ENCODE measurements around the gene S100A12.

The S100A12 gene

GRCh38 chr1:153368495-153368894, 6.9 kb downstream of the S100A12 start:
- no peak for DNase-seq (ENCODE audit: low read depth in 2 of 2)

GRCh38 chr1:153367090-153367489, 8.3 kb downstream of the S100A12 start:
- no peak for DNase-seq (ENCODE audit: low read depth in 2 of 2)

- no peak for DNase-seq (ENCODE audit: low read depth in 2 of 2)
Observed at GRCh38 chr1:153366261-153366660, 9.2 kb downstream of the S100A12 start.

DNA sequence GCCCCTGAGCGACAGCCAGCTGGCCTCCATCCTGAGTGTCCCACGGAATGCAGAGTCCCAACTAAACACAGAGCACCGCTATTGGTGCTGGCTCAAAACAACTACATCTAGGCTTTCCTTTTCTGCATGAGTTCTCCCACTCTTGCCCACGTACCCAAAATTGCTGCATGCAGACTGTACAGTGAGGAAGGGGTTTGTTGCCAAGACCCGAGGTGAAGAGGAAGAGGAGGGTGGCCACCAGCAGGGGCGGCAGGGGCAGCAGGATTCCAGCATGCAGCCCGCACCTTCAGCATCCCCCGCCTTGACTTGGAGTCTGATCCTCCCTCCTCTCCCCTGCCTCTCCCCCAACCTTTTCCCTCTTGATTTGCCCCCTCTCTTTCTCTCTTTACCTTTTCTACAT, 9.7 kb downstream of the S100A12 start:
- no peak for DNase-seq (ENCODE audit: low read depth in 2 of 2)

DNA sequence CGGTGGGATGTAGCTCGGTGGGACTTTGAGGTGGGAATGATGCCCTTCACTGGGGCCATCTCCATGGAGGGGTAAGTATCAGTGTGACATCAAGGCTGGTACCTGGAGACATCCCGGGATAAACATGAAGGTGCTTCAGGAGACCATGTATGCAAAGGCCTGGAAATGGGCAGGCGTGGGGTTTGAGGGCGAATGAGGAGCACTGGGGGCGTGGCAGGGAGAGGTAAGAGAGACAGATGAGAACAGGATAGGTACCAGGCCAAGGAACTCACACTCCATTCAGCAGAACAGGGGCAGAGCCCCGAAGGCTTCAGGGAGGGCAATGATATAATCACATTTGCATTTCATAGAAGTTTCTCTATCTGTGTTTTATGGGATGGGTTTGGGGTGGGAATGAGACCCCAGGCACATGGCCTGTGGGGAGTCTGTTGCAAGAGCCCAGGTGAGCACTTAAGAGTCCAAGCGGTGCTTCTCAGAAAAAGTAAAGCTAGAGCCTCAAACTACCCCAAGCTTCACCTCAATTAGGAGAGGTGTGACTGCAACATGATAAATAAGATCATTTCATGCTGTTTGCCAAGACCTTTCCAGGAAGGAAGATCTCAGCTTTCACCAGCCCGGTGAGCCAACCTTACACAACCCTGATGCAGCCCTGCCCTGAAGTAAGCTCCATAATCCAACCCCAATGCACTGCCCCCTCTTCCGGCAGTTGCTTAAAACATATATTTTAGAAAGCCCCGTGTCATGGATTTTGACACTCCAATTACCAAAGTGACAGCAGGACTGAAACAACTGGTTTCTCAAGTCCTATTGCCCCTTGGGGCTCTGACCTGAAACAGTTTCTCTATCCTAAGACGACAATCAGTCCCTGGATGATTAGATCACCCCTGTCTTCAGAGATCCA, 10.4 kb downstream of the S100A12 start:
- DNase-seq (ENCODE audit: low read depth in 2 of 2) = no peak

- no peak for DNase-seq (ENCODE audit: low read depth in 2 of 2)
Observed at GRCh38 chr1:153364156-153364555, 11.3 kb downstream of the S100A12 start.

DNA sequence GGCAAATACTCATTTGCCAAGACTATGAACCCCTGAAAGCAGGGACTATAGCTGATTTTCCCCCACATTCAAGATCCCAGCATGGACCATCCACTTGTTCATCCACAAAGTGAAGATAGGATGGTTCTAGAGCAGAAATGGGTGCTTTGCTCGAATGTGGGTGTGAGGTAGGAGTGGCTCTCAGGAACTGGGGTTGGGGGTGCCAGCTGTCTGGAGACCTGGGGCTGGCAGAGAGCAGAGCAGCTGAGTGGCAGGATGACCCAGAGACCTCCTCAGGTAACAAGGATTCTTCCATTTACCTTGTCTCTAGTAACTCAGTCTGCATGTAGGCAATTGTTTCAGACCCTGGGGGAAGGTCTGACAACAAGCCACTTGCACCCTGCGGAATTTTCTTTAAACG, 11.8 kb downstream of the S100A12 start:
- DNase-seq (ENCODE audit: low read depth in 2 of 2) = no peak

- DNase-seq (ENCODE audit: low read depth in 2 of 2) = no peak
Observed at GRCh38 chr1:153362187-153362775, 13.1 kb downstream of the S100A12 start.

GRCh38 chr1:153361480-153362109, 13.8 kb downstream of the S100A12 start:
- no peak for DNase-seq (ENCODE audit: low read depth in 2 of 2)

GRCh38 chr1:153360592-153361479, 14.6 kb downstream of the S100A12 start:
- no peak for DNase-seq (ENCODE audit: low read depth in 2 of 2)

DNA sequence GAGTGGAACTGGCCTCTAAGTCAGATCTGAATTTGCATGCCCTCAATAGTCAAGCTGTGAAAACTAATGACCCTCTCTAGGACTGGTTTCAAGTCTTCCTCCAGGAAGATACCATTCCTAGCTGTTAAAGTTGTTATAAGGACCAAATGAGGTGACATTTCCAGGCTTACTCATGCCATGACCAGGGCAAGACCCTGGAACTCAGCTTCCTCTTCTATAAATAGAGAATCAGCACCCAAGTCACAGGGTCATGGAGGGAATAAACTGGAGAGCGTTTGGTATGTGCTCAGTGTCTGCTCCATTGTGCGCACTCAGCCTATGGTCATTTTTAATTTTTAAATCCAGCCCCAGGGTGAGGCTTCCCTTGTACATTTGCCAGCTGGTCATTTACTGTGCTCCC, 15.2 kb downstream of the S100A12 start:
- no peak for DNase-seq (ENCODE audit: low read depth in 2 of 2)

- no peak for DNase-seq (ENCODE audit: low read depth in 2 of 2)
Observed at GRCh38 chr1:153359241-153359640, 16.2 kb downstream of the S100A12 start.

DNA sequence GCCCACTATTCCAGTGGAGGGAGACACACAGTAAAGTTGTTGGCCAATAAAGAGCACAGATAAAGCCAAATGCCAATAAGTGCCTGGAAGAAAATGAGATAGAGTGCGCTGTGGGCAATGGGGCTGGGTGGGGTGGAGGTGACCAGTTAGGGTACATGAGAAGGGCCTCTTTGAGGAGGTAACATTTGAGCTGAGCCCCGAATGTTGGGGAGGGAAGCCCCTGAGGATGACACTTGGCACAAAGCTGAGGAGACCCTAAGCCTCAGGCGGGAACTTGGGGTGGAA, 16.8 kb downstream of the S100A12 start:
- no peak for DNase-seq (ENCODE audit: low read depth in 2 of 2)

GRCh38 chr1:153357853-153358690, 17.3 kb downstream of the S100A12 start, which contains the start of gene S100A9:
Gene S100A9, plus strand, starts transcription at chr1:153357854. Its CDS starts 430 bp downstream, at chr1:153358284.
- DNase-seq (ENCODE audit: low read depth in 2 of 2) = no peak

DNA sequence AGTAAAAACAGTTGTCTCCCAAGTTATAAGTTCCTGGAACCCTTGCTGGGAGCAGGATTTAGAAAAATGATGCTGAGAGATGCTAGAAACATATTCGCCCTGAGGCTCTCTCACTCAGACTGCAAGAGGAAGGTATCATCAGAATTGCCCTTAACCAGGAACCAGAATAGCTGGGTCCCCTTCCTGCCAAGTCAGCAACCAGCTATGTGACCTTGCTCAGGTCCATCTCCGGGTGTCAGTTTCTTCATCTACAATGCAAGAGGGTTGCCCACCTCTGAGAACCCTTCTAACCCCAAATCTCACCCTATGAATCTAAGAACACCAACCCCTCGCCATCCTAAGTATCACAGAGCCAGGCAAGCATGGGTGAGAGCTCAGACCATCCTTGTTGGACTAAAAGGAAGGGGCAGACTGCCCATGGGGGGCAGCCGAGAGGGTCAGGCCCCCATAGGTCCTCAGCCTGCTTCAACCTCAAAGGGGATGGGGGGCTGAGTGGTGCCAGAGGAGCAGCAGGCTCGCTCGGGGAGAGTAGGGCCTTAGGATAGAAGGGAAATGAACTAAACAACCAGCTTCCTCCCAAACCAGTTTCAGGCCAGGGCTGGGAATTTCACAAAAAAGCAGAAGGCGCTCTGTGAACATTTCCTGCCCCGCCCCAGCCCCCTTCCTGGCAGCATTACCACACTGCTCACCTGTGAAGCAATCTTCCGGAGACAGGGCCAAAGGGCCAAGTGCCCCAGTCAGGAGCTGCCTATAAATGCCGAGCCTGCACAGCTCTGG, 18.2 kb downstream of the S100A12 start:
- DNase-seq (ENCODE audit: low read depth in 2 of 2) = no peak

DNA sequence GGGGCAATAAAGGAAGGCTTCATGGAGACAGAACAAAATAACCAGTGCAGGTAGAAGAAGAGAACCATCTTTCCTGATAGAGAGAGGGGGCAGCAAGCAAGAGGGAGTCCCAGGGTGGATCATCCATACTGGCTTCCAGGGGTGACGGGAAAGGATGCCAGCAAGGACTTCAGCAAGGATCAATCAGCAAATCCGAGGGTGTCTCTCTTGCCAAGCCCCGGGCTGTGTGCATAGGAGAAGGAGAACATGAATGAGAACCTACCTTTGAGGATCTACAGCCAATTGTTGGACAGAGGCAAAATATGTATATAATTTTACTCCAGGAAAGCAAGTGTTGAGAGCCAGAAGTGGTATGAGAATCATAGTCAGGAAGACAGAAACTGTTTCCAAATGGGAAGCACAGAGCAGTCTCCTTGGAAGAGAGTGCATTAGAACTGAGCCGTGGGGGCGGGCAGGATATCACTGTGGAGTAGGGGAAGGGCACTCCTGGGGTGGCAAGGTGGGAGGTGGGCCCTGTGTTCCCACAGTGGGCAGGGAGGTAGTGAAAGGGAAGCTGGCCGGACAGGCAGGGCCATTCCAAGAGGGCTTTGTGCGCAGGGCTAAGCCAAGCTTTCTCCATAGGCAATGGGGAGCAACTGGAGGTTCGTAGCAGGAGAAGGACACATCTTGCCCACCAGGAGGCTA, 18.9 kb downstream of the S100A12 start:
- no peak for DNase-seq (ENCODE audit: low read depth in 2 of 2)

- DNase-seq (ENCODE audit: low read depth in 2 of 2) = peak in 1 of 2 donors; percentile 6
Observed at GRCh38 chr1:153355445-153356071, 19.9 kb downstream of the S100A12 start.

GRCh38 chr1:153354515-153355193, 20.8 kb downstream of the S100A12 start:
- no peak for DNase-seq (ENCODE audit: low read depth in 2 of 2)
